Measurements from ENCODE around the gene DENND5B.

DNA sequence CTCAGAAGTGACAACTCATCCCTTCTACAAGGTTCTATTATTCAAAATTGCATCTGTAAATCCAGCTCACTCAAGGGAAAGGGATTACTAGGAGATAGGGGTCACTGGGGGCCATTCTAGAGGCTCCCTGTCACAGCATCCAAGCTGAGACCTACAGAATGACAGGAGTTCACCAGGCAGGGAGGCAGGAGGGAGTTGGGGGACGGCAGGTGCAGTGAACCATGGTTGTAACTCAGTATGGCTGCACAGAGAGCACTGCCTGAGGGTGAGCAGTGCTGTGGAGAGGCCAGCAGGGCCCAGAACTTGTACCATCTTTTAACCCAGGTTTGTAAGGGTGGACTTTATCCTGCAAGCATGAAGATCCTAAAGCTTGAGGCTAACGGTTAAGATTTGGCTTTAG, 227.1 kb downstream of the DENND5B start:
- no peak for TF ChIP-seq POLR2AphosphoS5 (IDR thresholded peaks at IDR 0.05; ENCODE audit: low read depth, low read length)
- no peak for TF ChIP-seq SIN3A (IDR thresholded peaks at IDR 0.05; ENCODE audit: borderline replicate concordance, insufficient read depth, low read length)
- no peak for TF ChIP-seq TAF1 (IDR thresholded peaks at IDR 0.05; ENCODE audit: borderline replicate concordance, insufficient read depth, low read length)
- TF ChIP-seq, protein P1, sequence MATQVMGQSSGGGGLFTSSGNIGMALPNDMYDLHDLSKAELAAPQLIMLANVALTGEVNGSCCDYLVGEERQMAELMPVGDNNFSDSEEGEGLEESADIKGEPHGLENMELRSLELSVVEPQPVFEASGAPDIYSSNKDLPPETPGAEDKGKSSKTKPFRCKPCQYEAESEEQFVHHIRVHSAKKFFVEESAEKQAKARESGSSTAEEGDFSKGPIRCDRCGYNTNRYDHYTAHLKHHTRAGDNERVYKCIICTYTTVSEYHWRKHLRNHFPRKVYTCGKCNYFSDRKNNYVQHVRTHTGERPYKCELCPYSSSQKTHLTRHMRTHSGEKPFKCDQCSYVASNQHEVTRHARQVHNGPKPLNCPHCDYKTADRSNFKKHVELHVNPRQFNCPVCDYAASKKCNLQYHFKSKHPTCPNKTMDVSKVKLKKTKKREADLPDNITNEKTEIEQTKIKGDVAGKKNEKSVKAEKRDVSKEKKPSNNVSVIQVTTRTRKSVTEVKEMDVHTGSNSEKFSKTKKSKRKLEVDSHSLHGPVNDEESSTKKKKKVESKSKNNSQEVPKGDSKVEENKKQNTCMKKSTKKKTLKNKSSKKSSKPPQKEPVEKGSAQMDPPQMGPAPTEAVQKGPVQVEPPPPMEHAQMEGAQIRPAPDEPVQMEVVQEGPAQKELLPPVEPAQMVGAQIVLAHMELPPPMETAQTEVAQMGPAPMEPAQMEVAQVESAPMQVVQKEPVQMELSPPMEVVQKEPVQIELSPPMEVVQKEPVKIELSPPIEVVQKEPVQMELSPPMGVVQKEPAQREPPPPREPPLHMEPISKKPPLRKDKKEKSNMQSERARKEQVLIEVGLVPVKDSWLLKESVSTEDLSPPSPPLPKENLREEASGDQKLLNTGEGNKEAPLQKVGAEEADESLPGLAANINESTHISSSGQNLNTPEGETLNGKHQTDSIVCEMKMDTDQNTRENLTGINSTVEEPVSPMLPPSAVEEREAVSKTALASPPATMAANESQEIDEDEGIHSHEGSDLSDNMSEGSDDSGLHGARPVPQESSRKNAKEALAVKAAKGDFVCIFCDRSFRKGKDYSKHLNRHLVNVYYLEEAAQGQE (IDR thresholded peaks at IDR 0.05; ENCODE audit: insufficient read depth in 1 of 2, low read depth in 2 of 2, low read length in 2 of 2): no peak
- no peak for TF ChIP-seq FOXP2 (optimal IDR thresholded peaks at IDR 0.05; ENCODE audit: borderline replicate concordance, extremely low read depth, extremely low read length, insufficient read depth)

Measured in PFSK-1 (cell line).